Stimulated activated CD4-positive, alpha-beta T cell treated with anti-CD3 and anti-CD28 coated beads, Interleukin-1b, Interleukin-23, amount 100 ng/mL, for 4 hours (primary cell): ENCODE data around the gene FTO.

Experiments used
- DNase-seq, 2 donors: peaks; one replicate each; pipeline ENCODE4 v3.0.0-alpha.2; 2020; ENCODE audit warnings: low read depth in 2 of 2

FTO gene

GRCh38 chr16:53898993-53899392 lies 195.0 kb downstream of the FTO start:
- DNase-seq = no peak

GRCh38 chr16:53899431-53899830 lies 195.5 kb downstream of the FTO start:
- DNase-seq = no peak

GRCh38 chr16:53900667-53901066 lies 196.7 kb downstream of the FTO start:
- no peak for DNase-seq

GRCh38 chr16:53901408-53901807 lies 197.5 kb downstream of the FTO start:
- DNase-seq = no peak

- DNase-seq = no peak
Observed at GRCh38 chr16:53904533-53904932, 200.6 kb downstream of the FTO start.

- no peak for DNase-seq
Observed at GRCh38 chr16:53905028-53905427, 201.1 kb downstream of the FTO start.

GRCh38 chr16:53908731-53909130 lies 204.8 kb downstream of the FTO start:
- no peak for DNase-seq

- DNase-seq = no peak
Observed at GRCh38 chr16:53910990-53911389, 207.0 kb downstream of the FTO start.

- DNase-seq = no peak
Observed at GRCh38 chr16:53911513-53911912, 207.6 kb downstream of the FTO start.

- DNase-seq = no peak
Observed at GRCh38 chr16:53912155-53912554, 208.2 kb downstream of the FTO start.

GRCh38 chr16:53913099-53913870 lies 209.3 kb downstream of the FTO start:
- DNase-seq = no peak

- no peak for DNase-seq
Observed at GRCh38 chr16:53913920-53914319, 210.0 kb downstream of the FTO start.

- no peak for DNase-seq
Observed at GRCh38 chr16:53914736-53915135, 210.8 kb downstream of the FTO start.

GRCh38 chr16:53915452-53916160 lies 211.7 kb downstream of the FTO start:
- DNase-seq = no peak

- no peak for DNase-seq
Observed at GRCh38 chr16:53920988-53921387, 217.0 kb downstream of the FTO start.

- DNase-seq = no peak
Observed at GRCh38 chr16:53922067-53922806, 218.3 kb downstream of the FTO start.

GRCh38 chr16:53922807-53923571 lies 219.0 kb downstream of the FTO start:
- no peak for DNase-seq

- no peak for DNase-seq
Observed at GRCh38 chr16:53924331-53925106, 220.6 kb downstream of the FTO start.

- no peak for DNase-seq
Observed at GRCh38 chr16:53925107-53925410, 221.1 kb downstream of the FTO start.

GRCh38 chr16:53925526-53925925 lies 221.6 kb downstream of the FTO start:
- DNase-seq = no peak

- no peak for DNase-seq
Observed at GRCh38 chr16:53926209-53926608, 222.3 kb downstream of the FTO start.
